Left lobe of liver (tissue), 2 donors: Measurements from ENCODE around the gene TCP11X2. TPM values are rescaled to one million over a fixed set of nuclear protein-coding genes. Genes with fewer than 3 reads are reported as not detected.
A peak's percentile ranks its signal among the peaks of the same experiment; 100 is the strongest.
"Not testable (repeated sequence)": the region's sequence is repeated elsewhere in the genome, so short reads cannot be mapped to it uniquely, and the experiment has no call there.

Experiments used
- ATAC-seq: fragments of 200-7000 bp; cut with Tn5 transposase; one replicate; pipeline ENCODE4 v1.9.1; 2020; ENCODE audit warnings: mild to moderate bottlenecking, moderate library complexity
- DNase-seq: peaks from one replicate; pipeline ENCODE4 v3.0.0-alpha.2; 2020; ENCODE audit warnings: low spot score
- total RNA-seq: library from RNA; stranded (reverse); gene quantifications from one replicate; pipeline ENCODE4 v1.2.1, GENCODE V29; 2021
- donor health status: DM: no; HTN: no; CAD: no; lungs with moderate emphysema.
- donor health status: DM: no; HTN: yes; CAD: no.

Gene TCP11X2
- not detected for total RNA-seq

DNA sequence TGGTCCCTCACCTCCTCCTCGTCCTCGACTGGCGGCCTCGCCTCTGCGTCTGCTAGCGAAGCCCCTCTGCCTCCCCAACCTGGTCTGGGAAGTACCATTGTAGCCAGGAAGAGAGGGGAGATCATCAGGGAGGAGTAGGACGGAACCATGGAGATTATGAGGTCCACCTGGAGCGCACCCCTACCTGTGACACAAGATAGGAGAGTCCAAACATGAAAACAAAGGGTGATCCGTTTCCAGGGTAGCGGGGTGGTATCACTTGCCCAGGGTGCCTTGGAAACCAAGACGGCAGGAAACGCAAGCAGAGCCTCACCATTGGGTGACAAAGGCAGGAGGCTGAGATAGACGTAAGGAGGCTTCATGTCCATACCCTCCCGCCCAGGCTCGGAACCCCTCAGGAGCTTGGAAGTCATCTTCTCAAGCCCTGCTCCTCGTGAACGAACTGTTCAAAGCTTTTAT, at the start of gene TCP11X2:
Gene TCP11X2, minus strand, starts transcription at position 51 of the 459 bp plus-strand sequence.
- not testable (repeated sequence) for DNase-seq, ATAC-seq

GRCh38 chrX:102517326-102517725, 45.7 kb upstream of the TCP11X2 start:
- DNase-seq = no peak

GRCh38 chrX:102515975-102516941, 44.6 kb upstream of the TCP11X2 start, which contains the start of gene TMSB15A:
Gene TMSB15A, minus strand, starts transcription at chrX:102516739.
- DNase-seq (peak; percentile 53), ATAC-seq (peak; percentile 98)

More at GRCh38 chrX:102517326-102517725, 45.7 kb upstream of the TCP11X2 start:
- ATAC-seq = no peak

- no peak for DNase-seq
These were observed 42.9 kb upstream of the TCP11X2 start for GRCh38 chrX:102514536-102514935.

GRCh38 chrX:102498732-102499131, 27.1 kb upstream of the TCP11X2 start:
- ATAC-seq (no peak), DNase-seq (no peak)

More at GRCh38 chrX:102514536-102514935, 42.9 kb upstream of the TCP11X2 start:
- ATAC-seq = no peak

GRCh38 chrX:102491766-102492165, 20.2 kb upstream of the TCP11X2 start:
- DNase-seq (no peak), ATAC-seq (no peak)

DNA sequence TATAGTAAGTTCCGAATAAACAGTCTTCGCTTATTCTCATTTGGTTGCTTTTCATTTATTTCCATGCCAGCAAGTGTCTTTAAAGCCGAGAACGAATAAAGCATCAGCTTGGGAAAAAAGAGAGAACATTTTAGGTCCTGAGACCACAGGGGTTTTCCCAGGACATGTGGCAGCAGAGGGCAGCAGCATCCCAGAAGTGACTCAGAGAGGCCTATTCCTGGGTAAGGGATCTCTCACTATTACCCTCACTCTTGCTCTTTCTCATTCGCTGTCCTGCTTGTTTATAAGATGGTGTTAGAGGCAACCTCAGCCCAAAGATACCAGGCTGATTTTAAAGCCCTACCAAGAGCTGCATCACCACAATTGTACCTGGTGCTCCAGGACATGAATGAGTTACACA, 7.2 kb upstream of the TCP11X2 start:
- DNase-seq = not testable (repeated sequence)
- peak; percentile 58 for ATAC-seq

DNA sequence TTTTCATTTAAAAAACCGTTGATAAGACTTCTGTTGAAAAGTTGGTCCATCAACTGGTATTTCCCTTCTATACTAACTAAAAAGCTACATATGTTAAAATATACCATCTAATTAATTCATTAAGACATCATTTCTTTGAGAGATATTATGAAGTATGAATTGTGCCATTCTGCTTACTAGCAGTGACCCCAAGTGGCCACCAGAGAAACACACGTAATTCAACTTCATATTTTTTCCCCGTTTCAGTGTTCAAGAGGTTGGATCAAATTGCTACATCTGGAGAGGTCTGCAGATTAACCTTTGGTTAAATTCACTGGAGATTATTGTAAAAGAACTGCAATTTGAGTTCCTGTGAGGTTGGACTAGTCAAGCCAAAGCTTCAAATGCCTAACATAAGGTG, 1.4 kb downstream of the TCP11X2 start:
- DNase-seq = not testable (repeated sequence)
- peak; percentile 52 for ATAC-seq

- DNase-seq, ATAC-seq: not testable (repeated sequence)
These were observed 13.0 kb downstream of the TCP11X2 start for GRCh38 chrX:102458615-102459014.

- not testable (repeated sequence) for ATAC-seq, DNase-seq
These were observed 31.7 kb downstream of the TCP11X2 start, which contains the start of gene NXF2B for GRCh38 chrX:102439908-102440307. Gene NXF2B, minus strand, starts transcription at chrX:102440008. Its CDS starts 59,972 bp downstream, at chrX:102380036.

DNA sequence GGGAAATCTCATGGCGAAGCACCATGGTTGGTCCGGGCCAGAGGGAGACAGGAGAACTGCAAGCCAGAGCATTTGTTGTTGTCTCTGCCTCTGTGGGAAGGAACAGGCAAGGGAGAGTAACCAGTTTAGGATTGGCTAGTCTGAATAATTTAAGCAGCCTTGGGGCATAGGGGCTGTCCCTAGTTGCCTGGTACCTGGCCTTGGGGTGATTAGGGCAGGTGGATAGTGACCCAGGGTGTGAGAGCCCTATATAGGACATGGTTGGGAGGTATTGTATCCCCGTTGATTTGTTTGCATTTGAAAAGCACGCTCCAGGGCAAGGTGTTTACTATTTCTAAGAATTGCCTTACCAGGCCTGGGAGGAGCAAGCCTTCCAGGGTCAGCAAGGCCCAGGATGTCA, 57.1 kb downstream of the TCP11X2 start:
- DNase-seq, ATAC-seq: not testable (repeated sequence)

Other genes with a start within 250 kb of the TCP11X2 start
- not detected for gene NXF2, start 224.6 kb downstream of the TCP11X2 start, total RNA-seq
- not detected for gene NXF2B, start 31.8 kb downstream of the TCP11X2 start, total RNA-seq
- gene TMSB15A, start 44.9 kb upstream of the TCP11X2 start, total RNA-seq = not detected
- gene ARMCX5, start 127.7 kb upstream of the TCP11X2 start, total RNA-seq = 4.7 TPM
- gene GPRASP1, start 179.7 kb upstream of the TCP11X2 start, total RNA-seq = 1.4 TPM
- 5.5 TPM for gene GPRASP2, start 240.6 kb upstream of the TCP11X2 start, total RNA-seq
- 2.4 TPM for gene GPRASP3, start 248.9 kb upstream of the TCP11X2 start, total RNA-seq